AG09319 (cell line): ENCODE results near the gene TMEM135.

Experiments used
- DNase-seq: peaks from one replicate; pipeline ENCODE4 v3.0.0-alpha.2; 2010; ENCODE audit warnings: low read depth; ENCODE audit errors: extremely low read depth
- TF ChIP-seq, protein P1 (sequence below): IDR thresholded peaks from 2 replicates; pipeline ENCODE4 v1.5.1; 2011; ENCODE audit warnings: low read depth, mild to moderate bottlenecking, inconsistent platforms, low read length, moderate library complexity

Gene TMEM135

GRCh38 chr11:87035976-87036583 lies 1.7 kb upstream of the TMEM135 start:
- TF ChIP-seq, protein P1, sequence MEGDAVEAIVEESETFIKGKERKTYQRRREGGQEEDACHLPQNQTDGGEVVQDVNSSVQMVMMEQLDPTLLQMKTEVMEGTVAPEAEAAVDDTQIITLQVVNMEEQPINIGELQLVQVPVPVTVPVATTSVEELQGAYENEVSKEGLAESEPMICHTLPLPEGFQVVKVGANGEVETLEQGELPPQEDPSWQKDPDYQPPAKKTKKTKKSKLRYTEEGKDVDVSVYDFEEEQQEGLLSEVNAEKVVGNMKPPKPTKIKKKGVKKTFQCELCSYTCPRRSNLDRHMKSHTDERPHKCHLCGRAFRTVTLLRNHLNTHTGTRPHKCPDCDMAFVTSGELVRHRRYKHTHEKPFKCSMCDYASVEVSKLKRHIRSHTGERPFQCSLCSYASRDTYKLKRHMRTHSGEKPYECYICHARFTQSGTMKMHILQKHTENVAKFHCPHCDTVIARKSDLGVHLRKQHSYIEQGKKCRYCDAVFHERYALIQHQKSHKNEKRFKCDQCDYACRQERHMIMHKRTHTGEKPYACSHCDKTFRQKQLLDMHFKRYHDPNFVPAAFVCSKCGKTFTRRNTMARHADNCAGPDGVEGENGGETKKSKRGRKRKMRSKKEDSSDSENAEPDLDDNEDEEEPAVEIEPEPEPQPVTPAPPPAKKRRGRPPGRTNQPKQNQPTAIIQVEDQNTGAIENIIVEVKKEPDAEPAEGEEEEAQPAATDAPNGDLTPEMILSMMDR: no peak
- DNase-seq: no peak

- TF ChIP-seq, protein P1: no peak
- no peak for DNase-seq
These were observed 831 bp upstream of the TMEM135 start for GRCh38 chr11:87036756-87037449.

DNA sequence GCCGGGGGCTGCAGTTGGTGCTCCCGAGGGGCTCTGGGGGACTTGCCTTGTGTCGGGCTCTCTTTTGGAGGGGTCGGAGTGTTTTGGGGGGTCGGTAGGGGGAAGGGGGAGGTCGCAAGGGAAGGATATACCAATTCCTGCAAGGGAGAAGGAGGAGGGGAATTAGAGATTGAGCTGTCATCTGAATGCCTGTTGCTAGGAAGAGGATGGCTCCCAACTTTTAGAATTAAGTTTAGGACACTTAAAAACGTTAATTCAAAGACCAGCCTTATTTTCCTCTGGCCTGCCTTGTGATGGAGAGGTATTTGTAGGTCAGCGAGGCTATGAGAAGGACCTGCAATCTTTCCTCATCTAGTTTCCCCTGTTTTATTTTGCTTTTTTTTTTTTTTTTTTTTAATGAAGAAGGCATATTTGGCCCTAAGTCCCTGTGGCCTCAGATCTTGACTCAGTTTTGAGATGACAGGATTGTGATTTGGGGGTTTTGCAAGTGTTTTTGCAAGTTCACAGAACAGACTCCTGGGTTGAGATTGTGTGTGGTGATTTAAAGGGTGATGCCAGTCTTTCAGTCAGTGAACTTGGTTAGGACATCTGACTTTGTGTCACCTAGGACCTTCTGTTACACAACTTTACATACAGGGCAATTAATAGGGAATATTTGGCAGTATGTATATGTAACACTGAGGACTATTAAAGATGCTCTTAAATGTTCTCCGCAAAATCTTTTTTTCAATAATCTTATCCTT lies 672 bp downstream of the TMEM135 start:
- DNase-seq: no peak
- TF ChIP-seq, protein P1: no peak

DNA sequence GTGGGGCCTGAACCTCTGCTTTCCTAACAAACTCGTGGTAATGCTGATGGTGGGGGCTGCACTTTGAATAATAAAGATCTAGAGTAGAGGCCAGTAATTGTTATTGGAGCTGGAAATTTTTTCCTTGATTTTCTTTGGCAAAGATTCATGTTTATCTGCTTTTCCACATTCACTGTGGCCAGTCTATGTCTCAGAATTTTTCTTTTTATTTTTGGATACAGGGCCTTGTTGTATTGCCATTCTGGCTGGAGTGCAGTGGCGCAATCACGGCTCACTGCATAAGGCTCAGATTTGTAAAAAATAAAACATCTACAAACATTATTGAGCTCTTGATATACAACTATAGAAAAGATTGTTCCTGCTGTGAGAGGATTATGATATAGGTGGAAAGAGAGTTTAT lies 1.6 kb downstream of the TMEM135 start:
- no peak for DNase-seq
- TF ChIP-seq, protein P1: no peak

- TF ChIP-seq, protein P1: no peak
- no peak for DNase-seq
These were observed 6.2 kb downstream of the TMEM135 start for GRCh38 chr11:87043894-87044293.

- TF ChIP-seq, protein P1: no peak
- DNase-seq: no peak
These were observed 9.1 kb downstream of the TMEM135 start for GRCh38 chr11:87046824-87047223.

- TF ChIP-seq, protein P1: no peak
- DNase-seq: no peak
These were observed 18.4 kb downstream of the TMEM135 start for GRCh38 chr11:87056091-87056490.
